Caco-2 (cell line): Measurements from ENCODE around the gene PSG7. TPM values are rescaled to one million over a fixed set of nuclear protein-coding genes. Genes with fewer than 3 reads are reported as not detected.
"Not testable (repeated sequence)": the region's sequence is repeated elsewhere in the genome, so short reads cannot be mapped to it uniquely, and the experiment has no call there.

Experiments used
- BruUV-seq: library from RNA; stranded (reverse); fragments of 400-500 nt; replicated peaks from 2 replicates; lab custom pipeline; 2021; lab: Mats Ljungman, UMichigan
- CTCF ChIA-PET: fragments of 300-600 bp; sonication (Branson Sonifier 250); formaldehyde crosslinking; loops from one replicate; lab custom pipeline; 2022; ENCODE audit warnings: antibody characterized with exemption; lab: Charles Lee
- POLR2A ChIA-PET: fragments of 300-600 bp; sonication (Branson Sonifier 250); formaldehyde crosslinking; loops from one replicate; lab custom pipeline; 2022; ENCODE audit warnings: antibody characterized with exemption; lab: Charles Lee
- DNase-seq, 2 experiments: peaks; one replicate each; pipeline versions ENCODE4 v3.0.0 to v3.0.0-alpha.2; 2020 to 2022
- H3K27me3 ChIP-seq: replicated peaks from 2 replicates; pipeline ENCODE4 v1.6.0; 2011; ENCODE audit warnings: low read length; ENCODE audit not compliant: control insufficient read depth, insufficient read depth
- H3K36me3 ChIP-seq: 2 replicates; pipeline ENCODE4 v1.5.1; 2011; ENCODE audit warnings: low read length; ENCODE audit not compliant: control insufficient read depth, insufficient read depth
- H3K4me1 ChIP-seq: fragments of 250-450 bp; sonication (Bioruptor Pico); 2 replicates; pipeline ENCODE4 v1.5.1; 2020; ENCODE audit warnings: mild to moderate bottlenecking
- H3K4me3 ChIP-seq: 2 replicates; pipeline ENCODE4 v1.5.1; 2011; ENCODE audit warnings: low read depth, mild to moderate bottlenecking, control low read depth, low read length
- H3K9me3 ChIP-seq: fragments of 250-450 bp; sonication (Bioruptor Pico); 2 replicates; pipeline ENCODE4 v1.5.1; 2020; ENCODE audit warnings: mild to moderate bottlenecking, moderate library complexity
- H3K27ac Mint-ChIP-seq: one replicate; pipeline ENCODE4 v1.8.0; 2022; ENCODE audit warnings: mixed read lengths; ENCODE audit not compliant: unreplicated experiment
- H3K27me3 Mint-ChIP-seq: one replicate; pipeline ENCODE4 v1.8.0; 2022; ENCODE audit warnings: mixed read lengths; ENCODE audit not compliant: insufficient read depth, unreplicated experiment
- H3K36me3 Mint-ChIP-seq: one replicate; pipeline ENCODE4 v1.8.0; 2022; ENCODE audit warnings: mild to moderate bottlenecking, mixed read lengths; ENCODE audit not compliant: insufficient read depth, unreplicated experiment
- H3K4me1 Mint-ChIP-seq: one replicate; pipeline ENCODE4 v1.8.0; 2022; ENCODE audit warnings: low read depth, mixed read lengths; ENCODE audit not compliant: unreplicated experiment
- H3K4me3 Mint-ChIP-seq: one replicate; pipeline ENCODE4 v1.8.0; 2022; ENCODE audit warnings: mild to moderate bottlenecking, moderate library complexity, mixed read lengths; ENCODE audit not compliant: unreplicated experiment
- H3K9me3 Mint-ChIP-seq: one replicate; pipeline ENCODE4 v1.8.0; 2022; ENCODE audit warnings: mixed read lengths; ENCODE audit not compliant: unreplicated experiment
- intact Hi-C: fragments of 100-400 bp; cut with micrococcal nuclease; formaldehyde crosslinking; loops from one replicate; pipeline ENCODE4 v1.10.0; 2022; ENCODE audit not compliant: unreplicated experiment
- total RNA-seq: library from RNA; stranded (reverse); gene quantifications from 2 replicates; pipeline ENCODE4 v1.2.3, GENCODE V29; 2022

The PSG7 gene
- total RNA-seq, 1 experiment from 2014 or later = not detected

GRCh38 chr19:42874901-42875813, 61.9 kb downstream of the PSG7 start:
- H3K36me3 Mint-ChIP-seq, BruUV-seq, H3K27me3 Mint-ChIP-seq: not testable (repeated sequence)

GRCh38 chr19:42874136-42874535, 62.9 kb downstream of the PSG7 start:
- peaks cover 16% of the 10 kb centered on the region for H3K4me1 ChIP-seq
- H3K27me3 Mint-ChIP-seq, H3K27me3 ChIP-seq, intact Hi-C loops, H3K36me3 ChIP-seq, POLR2A ChIA-PET, H3K4me3 ChIP-seq, BruUV-seq, H3K4me3 Mint-ChIP-seq, H3K36me3 Mint-ChIP-seq, H3K4me1 Mint-ChIP-seq, CTCF ChIA-PET, H3K9me3 ChIP-seq, DNase-seq: not testable (repeated sequence)
- Mint-ChIP-seq H3K9me3 (peaks cover 11% of the 10 kb centered on the region), H3K27ac (peak overlapping the region; percentile 82)

More at GRCh38 chr19:42874901-42875813, 61.9 kb downstream of the PSG7 start:
- H3K4me3 ChIP-seq, H3K36me3 ChIP-seq, H3K9me3 ChIP-seq, H3K4me3 Mint-ChIP-seq, H3K27me3 ChIP-seq, intact Hi-C loops, POLR2A ChIA-PET, CTCF ChIA-PET, H3K4me1 Mint-ChIP-seq: not testable (repeated sequence)
- peak in 1 of 2 experiments; percentile 58 for DNase-seq
- Mint-ChIP-seq H3K9me3 (peaks cover 13% of the 10 kb centered on the region), H3K27ac (peak overlapping the region; percentile 82)
- H3K4me1 ChIP-seq = peaks cover 16% of the 10 kb centered on the region

Other genes with a start within 250 kb of the PSG7 start
- not detected in 2 replicates for gene PSG3, start 196.7 kb downstream of the PSG7 start, total RNA-seq
- gene PSG8, start 171.5 kb downstream of the PSG7 start, total RNA-seq = not detected in 2 replicates
- gene PSG1, start 57.5 kb downstream of the PSG7 start, total RNA-seq = 0.37 TPM in 1 of 2 replicates, not detected in the other
- gene PSG6, start 19.3 kb downstream of the PSG7 start, total RNA-seq = 0.18 TPM in 1 of 2 replicates, not detected in the other
- gene PSG11, start 89.3 kb upstream of the PSG7 start, total RNA-seq = 0.41 TPM in 1 of 2 replicates, not detected in the other
- 0.30 and 0.45 TPM in 2 replicates for gene PSG2, start 145.5 kb upstream of the PSG7 start, total RNA-seq
- 1.2 and 1.7 TPM in 2 replicates for gene PSG5, start 249.3 kb upstream of the PSG7 start, total RNA-seq